Central memory CD4-positive, alpha-beta T cell (primary cell): ENCODE results near the gene GNPTAB.
"Not testable (repeated sequence)": the region's sequence is repeated elsewhere in the genome, so short reads cannot be mapped to it uniquely, and the experiment has no call there.

ENCODE experiments used
- DNase-seq: peaks from one replicate; pipeline ENCODE4 v3.0.0; 2022

GNPTAB gene

GRCh38 chr12:101850199-101850598 is 19.4 kb upstream of the GNPTAB start:
- DNase-seq, result no peak

- DNase-seq, result no peak
Measured at GRCh38 chr12:101847325-101847724, 16.6 kb upstream of the GNPTAB start.

GRCh38 chr12:101845137-101845711 is 14.5 kb upstream of the GNPTAB start:
- DNase-seq, result no peak

- DNase-seq, result no peak
Measured at GRCh38 chr12:101841069-101841468, 10.3 kb upstream of the GNPTAB start.

- DNase-seq, result peak; percentile 62
Measured at GRCh38 chr12:101839324-101840283, 8.8 kb upstream of the GNPTAB start.

GRCh38 chr12:101838628-101839323 is 8.0 kb upstream of the GNPTAB start:
- DNase-seq, result peak; percentile 54

- DNase-seq, result no peak
Measured at GRCh38 chr12:101832030-101832429, 1.3 kb upstream of the GNPTAB start.

- DNase-seq, result no peak
Measured at GRCh38 chr12:101829639-101830366, 956 bp downstream of the GNPTAB start.

GRCh38 chr12:101828463-101829196 is 2.1 kb downstream of the GNPTAB start:
- no peak for DNase-seq

- no peak for DNase-seq
Measured at GRCh38 chr12:101826766-101827368, 3.9 kb downstream of the GNPTAB start.

- DNase-seq, result no peak
Measured at GRCh38 chr12:101824831-101825230, 5.9 kb downstream of the GNPTAB start.

GRCh38 chr12:101823891-101824290 is 6.9 kb downstream of the GNPTAB start:
- peak; percentile 80 for DNase-seq

- no peak for DNase-seq
Measured at GRCh38 chr12:101823039-101823438, 7.7 kb downstream of the GNPTAB start.

- DNase-seq, result no peak
Measured at GRCh38 chr12:101819467-101819866, 11.3 kb downstream of the GNPTAB start.

- not testable (repeated sequence) for DNase-seq
Measured at GRCh38 chr12:101818689-101819088, 12.1 kb downstream of the GNPTAB start.

GRCh38 chr12:101813117-101813516 is 17.6 kb downstream of the GNPTAB start:
- no peak for DNase-seq

GRCh38 chr12:101812716-101813115 is 18.0 kb downstream of the GNPTAB start:
- not testable (repeated sequence) for DNase-seq

- DNase-seq, result not testable (repeated sequence)
Measured at GRCh38 chr12:101811342-101811741, 19.4 kb downstream of the GNPTAB start.

GRCh38 chr12:101809208-101809607 is 21.6 kb downstream of the GNPTAB start:
- DNase-seq, result no peak

- no peak for DNase-seq
Measured at GRCh38 chr12:101806265-101806664, 24.5 kb downstream of the GNPTAB start.

GRCh38 chr12:101804409-101804808 is 26.4 kb downstream of the GNPTAB start:
- no peak for DNase-seq

- no peak for DNase-seq
Measured at GRCh38 chr12:101803978-101804377, 26.8 kb downstream of the GNPTAB start.
